ENCODE data around the gene GPR143. TPM values are rescaled to one million over a fixed set of nuclear protein-coding genes. Genes with fewer than 3 reads are reported as not detected.
"Not testable (repeated sequence)": the region's sequence is repeated elsewhere in the genome, so short reads cannot be mapped to it uniquely, and the experiment has no call there.

GPR143 gene
- total and polyA plus RNA-seq, 4 donors = 0.45 to 0.50 TPM; not detected in 2

- H3K4me3 ChIP-seq (ENCODE audit: low read length in 2 of 2) = no peak overlapping the region
- DNase-seq = no peak
- H3K4me1 ChIP-seq (ENCODE audit: control insufficient read depth in 1 of 2, insufficient read depth in 2 of 2, low read length in 2 of 2) = no peaks in the 10 kb centered on the region
- H3K36me3 ChIP-seq (ENCODE audit: control insufficient read depth in 1 of 2, insufficient read depth in 2 of 2, low read length in 1 of 2) = no peaks in the 10 kb centered on the region
- no peaks in the 10 kb centered on the region for H3K9me3 ChIP-seq (ENCODE audit: control insufficient read depth, low read length)
- no peak for ATAC-seq (ENCODE audit: low FRiP score)
- no peak overlapping the region for H3K27ac ChIP-seq (ENCODE audit: low read depth in 1 of 2, low read length in 2 of 2)
- H3K27me3 ChIP-seq (ENCODE audit: control insufficient read depth in 1 of 2, insufficient read depth in 2 of 2, low read length in 1 of 2) = no peaks in the 10 kb centered on the region
- intact Hi-C loops (cut with DNase I) = no loop called here
- 83 to 84% methylated on average over 7 of the region's 7 CpGs for WGBS, 2 donors
Measured at GRCh38 chrX:9781941-9782340, 16.3 kb upstream of the GPR143 start.

GRCh38 chrX:9775930-9776329 lies 10.3 kb upstream of the GPR143 start:
- DNase-seq = no peak
- Histone ChIP-seq H3K9me3 (ENCODE audit: control insufficient read depth, low read length) (no peaks in the 10 kb centered on the region), H3K4me1 (ENCODE audit: control insufficient read depth in 1 of 2, insufficient read depth in 2 of 2, low read length in 2 of 2) (no peaks in the 10 kb centered on the region), H3K27ac (ENCODE audit: low read depth in 1 of 2, low read length in 2 of 2) (no peak overlapping the region), H3K36me3 (ENCODE audit: control insufficient read depth in 1 of 2, insufficient read depth in 2 of 2, low read length in 1 of 2) (no peaks in the 10 kb centered on the region), H3K27me3 (ENCODE audit: control insufficient read depth in 1 of 2, insufficient read depth in 2 of 2, low read length in 1 of 2) (no peaks in the 10 kb centered on the region), H3K4me3 (ENCODE audit: low read length in 2 of 2) (no peak overlapping the region)
- intact Hi-C loops (cut with DNase I) = no loop called here
- no peak for ATAC-seq (ENCODE audit: low FRiP score)
- 84 to 91% methylated on average over 8 of the region's 8 CpGs for WGBS, 2 donors

GRCh38 chrX:9772943-9773342 lies 7.3 kb upstream of the GPR143 start:
- H3K4me3 ChIP-seq (ENCODE audit: low read length in 2 of 2) = no peak overlapping the region
- no peaks in the 10 kb centered on the region for H3K36me3 ChIP-seq (ENCODE audit: control insufficient read depth in 1 of 2, insufficient read depth in 2 of 2, low read length in 1 of 2)
- intact Hi-C loops (cut with DNase I) = no loop called here
- no peaks in the 10 kb centered on the region for H3K9me3 ChIP-seq (ENCODE audit: control insufficient read depth, low read length)
- H3K27me3 ChIP-seq (ENCODE audit: control insufficient read depth in 1 of 2, insufficient read depth in 2 of 2, low read length in 1 of 2) = no peaks in the 10 kb centered on the region
- no peak overlapping the region for H3K27ac ChIP-seq (ENCODE audit: low read depth in 1 of 2, low read length in 2 of 2)
- H3K4me1 ChIP-seq (ENCODE audit: control insufficient read depth in 1 of 2, insufficient read depth in 2 of 2, low read length in 2 of 2) = no peaks in the 10 kb centered on the region
- WGBS, 2 donors = 71 to 82% methylated on average over 6 of the region's 6 CpGs
- ATAC-seq (ENCODE audit: low FRiP score) (no peak), DNase-seq (no peak)

GRCh38 chrX:9770319-9770718 lies 4.7 kb upstream of the GPR143 start:
- no peaks in the 10 kb centered on the region for H3K9me3 ChIP-seq (ENCODE audit: control insufficient read depth, low read length)
- DNase-seq = no peak
- WGBS, 2 donors = 55 to 86% methylated on average over 1 of the region's 1 CpG

GRCh38 chrX:9768321-9768839 lies 2.7 kb upstream of the GPR143 start:
- H3K27ac ChIP-seq (ENCODE audit: low read depth in 1 of 2, low read length in 2 of 2); ATAC-seq (ENCODE audit: low FRiP score); DNase-seq; H3K27me3 ChIP-seq (ENCODE audit: control insufficient read depth in 1 of 2, insufficient read depth in 2 of 2, low read length in 1 of 2); H3K9me3 ChIP-seq (ENCODE audit: control insufficient read depth, low read length); intact Hi-C loops (cut with DNase I); H3K4me3 ChIP-seq (ENCODE audit: low read length in 2 of 2); H3K36me3 ChIP-seq (ENCODE audit: control insufficient read depth in 1 of 2, insufficient read depth in 2 of 2, low read length in 1 of 2); H3K4me1 ChIP-seq (ENCODE audit: control insufficient read depth in 1 of 2, insufficient read depth in 2 of 2, low read length in 2 of 2): not testable (repeated sequence)
- WGBS, 2 donors = 78 to 89% methylated on average over 5 of the region's 5 CpGs

More at GRCh38 chrX:9770319-9770718, 4.7 kb upstream of the GPR143 start:
- Histone ChIP-seq H3K4me3 (ENCODE audit: low read length in 2 of 2) (no peak overlapping the region), H3K27me3 (ENCODE audit: control insufficient read depth in 1 of 2, insufficient read depth in 2 of 2, low read length in 1 of 2) (no peaks in the 10 kb centered on the region), H3K36me3 (ENCODE audit: control insufficient read depth in 1 of 2, insufficient read depth in 2 of 2, low read length in 1 of 2) (no peaks in the 10 kb centered on the region), H3K27ac (ENCODE audit: low read depth in 1 of 2, low read length in 2 of 2) (no peak overlapping the region), H3K4me1 (ENCODE audit: control insufficient read depth in 1 of 2, insufficient read depth in 2 of 2, low read length in 2 of 2) (no peaks in the 10 kb centered on the region)
- ATAC-seq (ENCODE audit: low FRiP score) = no peak
- intact Hi-C loops (cut with DNase I) = no loop called here

GRCh38 chrX:9767375-9767774 lies 1.7 kb upstream of the GPR143 start:
- H3K27me3 ChIP-seq (ENCODE audit: control insufficient read depth in 1 of 2, insufficient read depth in 2 of 2, low read length in 1 of 2) = peaks cover 0 to 2% of the 10 kb centered on the region in 2 donors
- no peaks in the 10 kb centered on the region for H3K9me3 ChIP-seq (ENCODE audit: control insufficient read depth, low read length)
- WGBS, 2 donors = 63 to 84% methylated on average over 6 of the region's 6 CpGs
- DNase-seq (no peak), ATAC-seq (ENCODE audit: low FRiP score) (no peak)
- intact Hi-C loops (cut with DNase I) = no loop called here
- no peaks in the 10 kb centered on the region for H3K36me3 ChIP-seq (ENCODE audit: control insufficient read depth in 1 of 2, insufficient read depth in 2 of 2, low read length in 1 of 2)
- no peak overlapping the region for H3K4me3 ChIP-seq (ENCODE audit: low read length in 2 of 2)
- H3K4me1 ChIP-seq (ENCODE audit: control insufficient read depth in 1 of 2, insufficient read depth in 2 of 2, low read length in 2 of 2) = no peaks in the 10 kb centered on the region
- H3K27ac ChIP-seq (ENCODE audit: low read depth in 1 of 2, low read length in 2 of 2) = no peak overlapping the region

- intact Hi-C loops (cut with DNase I) = no loop called here
- no peak overlapping the region for H3K4me3 ChIP-seq (ENCODE audit: low read length in 2 of 2)
- H3K36me3 ChIP-seq (ENCODE audit: control insufficient read depth in 1 of 2, insufficient read depth in 2 of 2, low read length in 1 of 2) = no peaks in the 10 kb centered on the region
- ATAC-seq (ENCODE audit: low FRiP score) (peak; percentile 19), DNase-seq (no peak)
- H3K4me1 ChIP-seq (ENCODE audit: control insufficient read depth in 1 of 2, insufficient read depth in 2 of 2, low read length in 2 of 2) = no peaks in the 10 kb centered on the region
- H3K27ac ChIP-seq (ENCODE audit: low read depth in 1 of 2, low read length in 2 of 2) = no peak overlapping the region
- WGBS, 2 donors = 12 to 16% methylated on average over 67 of the region's 67 CpGs
- no peaks in the 10 kb centered on the region for H3K9me3 ChIP-seq (ENCODE audit: control insufficient read depth, low read length)
- H3K27me3 ChIP-seq (ENCODE audit: control insufficient read depth in 1 of 2, insufficient read depth in 2 of 2, low read length in 1 of 2) = peaks cover 0 to 2% of the 10 kb centered on the region in 2 donors
Measured at GRCh38 chrX:9765072-9765736, 443 bp downstream of the GPR143 start.

- DNase-seq = no peak
- no peak for ATAC-seq (ENCODE audit: low FRiP score)
- Histone ChIP-seq H3K4me3 (ENCODE audit: low read length in 2 of 2) (no peak overlapping the region), H3K27ac (ENCODE audit: low read depth in 1 of 2, low read length in 2 of 2) (no peak overlapping the region), H3K4me1 (ENCODE audit: control insufficient read depth in 1 of 2, insufficient read depth in 2 of 2, low read length in 2 of 2) (no peaks in the 10 kb centered on the region), H3K27me3 (ENCODE audit: control insufficient read depth in 1 of 2, insufficient read depth in 2 of 2, low read length in 1 of 2) (no peaks in the 10 kb centered on the region), H3K36me3 (ENCODE audit: control insufficient read depth in 1 of 2, insufficient read depth in 2 of 2, low read length in 1 of 2) (no peaks in the 10 kb centered on the region), H3K9me3 (ENCODE audit: control insufficient read depth, low read length) (peaks cover 3% of the 10 kb centered on the region)
- WGBS, 2 donors = 54 to 56% methylated on average over 8 of the region's 8 CpGs
- intact Hi-C loops (cut with DNase I) = no loop called here
Measured at GRCh38 chrX:9759337-9759736, 6.3 kb downstream of the GPR143 start.

- H3K4me1 ChIP-seq (ENCODE audit: control insufficient read depth in 1 of 2, insufficient read depth in 2 of 2, low read length in 2 of 2) = no peaks in the 10 kb centered on the region
- no peaks in the 10 kb centered on the region for H3K27me3 ChIP-seq (ENCODE audit: control insufficient read depth in 1 of 2, insufficient read depth in 2 of 2, low read length in 1 of 2)
- intact Hi-C loops (cut with DNase I) = no loop called here
- H3K9me3 ChIP-seq (ENCODE audit: control insufficient read depth, low read length) = peaks cover 3% of the 10 kb centered on the region
- DNase-seq = no peak
- WGBS, 2 donors = 23 to 38% methylated on average over 4 of the region's 4 CpGs
- H3K36me3 ChIP-seq (ENCODE audit: control insufficient read depth in 1 of 2, insufficient read depth in 2 of 2, low read length in 1 of 2) = no peaks in the 10 kb centered on the region
- ATAC-seq (ENCODE audit: low FRiP score) = no peak
- H3K27ac ChIP-seq (ENCODE audit: low read depth in 1 of 2, low read length in 2 of 2) = no peak overlapping the region
- H3K4me3 ChIP-seq (ENCODE audit: low read length in 2 of 2) = no peak overlapping the region
Measured at GRCh38 chrX:9758021-9758638, 7.5 kb downstream of the GPR143 start.

Data from aorta (tissue), 5 donors.